NOMO-1 treated with dmso at 0.1 percent for 144 hours (cell line): Measurements from ENCODE around the gene NKIRAS2.

ENCODE experiments used
- DNase-seq: peaks from one replicate; lab custom pipeline; 2025; ENCODE audit not compliant: unreplicated experiment; lab: John Stamatoyannopoulos, UW

Gene NKIRAS2

GRCh38 chr17:42053731-42054500 lies 34.0 kb downstream of the NKIRAS2 start:
- no peak for DNase-seq

- DNase-seq = no peak
Observed at GRCh38 chr17:42055027-42055426, 35.1 kb downstream of the NKIRAS2 start.

- DNase-seq = no peak
Observed at GRCh38 chr17:42055496-42055895, 35.6 kb downstream of the NKIRAS2 start.

- no peak for DNase-seq
Observed at GRCh38 chr17:42056635-42057034, 36.7 kb downstream of the NKIRAS2 start.

GRCh38 chr17:42058063-42058462 lies 38.2 kb downstream of the NKIRAS2 start:
- DNase-seq = no peak

- no peak for DNase-seq
Observed at GRCh38 chr17:42059815-42060214, 39.9 kb downstream of the NKIRAS2 start.

- no peak for DNase-seq
Observed at GRCh38 chr17:42060231-42060630, 40.3 kb downstream of the NKIRAS2 start.

- no peak for DNase-seq
Observed at GRCh38 chr17:42061646-42062487, 42.0 kb downstream of the NKIRAS2 start.

- DNase-seq = no peak
Observed at GRCh38 chr17:42062681-42063080, 42.8 kb downstream of the NKIRAS2 start.

GRCh38 chr17:42065201-42065600 lies 45.3 kb downstream of the NKIRAS2 start:
- DNase-seq = no peak

GRCh38 chr17:42067371-42068091 lies 47.6 kb downstream of the NKIRAS2 start:
- DNase-seq = no peak

- DNase-seq = no peak
Observed at GRCh38 chr17:42068979-42069378, 49.1 kb downstream of the NKIRAS2 start.

GRCh38 chr17:42071810-42072209 lies 51.9 kb downstream of the NKIRAS2 start:
- no peak for DNase-seq

- DNase-seq = no peak
Observed at GRCh38 chr17:42072323-42073187, 52.7 kb downstream of the NKIRAS2 start.
